ENCODE results near the gene ATP2B2.

The ATP2B2 gene

GRCh38 chr3:10358309-10358980 lies 146.9 kb downstream of the ATP2B2 start:
- DNase-seq (ENCODE audit: low spot score): no peak

GRCh38 chr3:10357592-10358308 lies 147.6 kb downstream of the ATP2B2 start:
- peak; percentile 93 for DNase-seq (ENCODE audit: low spot score)

- no peak for DNase-seq (ENCODE audit: low spot score)
Observed at GRCh38 chr3:10357095-10357494, 148.3 kb downstream of the ATP2B2 start.

- no peak for DNase-seq (ENCODE audit: low spot score)
Observed at GRCh38 chr3:10356461-10356981, 148.9 kb downstream of the ATP2B2 start.

- no peak for DNase-seq (ENCODE audit: low spot score)
Observed at GRCh38 chr3:10354361-10355015, 150.9 kb downstream of the ATP2B2 start.

GRCh38 chr3:10353661-10354360 lies 151.6 kb downstream of the ATP2B2 start:
- DNase-seq (ENCODE audit: low spot score): no peak

GRCh38 chr3:10353160-10353559 lies 152.2 kb downstream of the ATP2B2 start:
- DNase-seq (ENCODE audit: low spot score): no peak

GRCh38 chr3:10352146-10352911 lies 153.1 kb downstream of the ATP2B2 start:
- DNase-seq (ENCODE audit: low spot score): no peak

GRCh38 chr3:10351013-10351735 lies 154.2 kb downstream of the ATP2B2 start:
- peak; percentile 39 for DNase-seq (ENCODE audit: low spot score)

- DNase-seq (ENCODE audit: low spot score): no peak
Observed at GRCh38 chr3:10350324-10350985, 154.9 kb downstream of the ATP2B2 start.

GRCh38 chr3:10349801-10350200 lies 155.6 kb downstream of the ATP2B2 start:
- no peak for DNase-seq (ENCODE audit: low spot score)

- no peak for DNase-seq (ENCODE audit: low spot score)
Observed at GRCh38 chr3:10348404-10348721, 157.0 kb downstream of the ATP2B2 start.

- no peak for DNase-seq (ENCODE audit: low spot score)
Observed at GRCh38 chr3:10347648-10348403, 157.6 kb downstream of the ATP2B2 start.

- no peak for DNase-seq (ENCODE audit: low spot score)
Observed at GRCh38 chr3:10345911-10346310, 159.5 kb downstream of the ATP2B2 start.

GRCh38 chr3:10344944-10345575 lies 160.3 kb downstream of the ATP2B2 start:
- no peak for DNase-seq (ENCODE audit: low spot score)

GRCh38 chr3:10344147-10344943 lies 161.0 kb downstream of the ATP2B2 start:
- peak; percentile 79 for DNase-seq (ENCODE audit: low spot score)

GRCh38 chr3:10343526-10343925 lies 161.9 kb downstream of the ATP2B2 start:
- DNase-seq (ENCODE audit: low spot score): no peak

- DNase-seq (ENCODE audit: low spot score): no peak
Observed at GRCh38 chr3:10342781-10343180, 162.6 kb downstream of the ATP2B2 start.
